NCI-H146 treated with DMSO at 0.1 percent for 48 hours (cell line): ENCODE measurements around the gene GLP1R.

Experiments
- DNase-seq: peaks from one replicate; lab custom pipeline; 2025; ENCODE audit not compliant: unreplicated experiment; lab: John Stamatoyannopoulos, UW

GLP1R gene

DNA sequence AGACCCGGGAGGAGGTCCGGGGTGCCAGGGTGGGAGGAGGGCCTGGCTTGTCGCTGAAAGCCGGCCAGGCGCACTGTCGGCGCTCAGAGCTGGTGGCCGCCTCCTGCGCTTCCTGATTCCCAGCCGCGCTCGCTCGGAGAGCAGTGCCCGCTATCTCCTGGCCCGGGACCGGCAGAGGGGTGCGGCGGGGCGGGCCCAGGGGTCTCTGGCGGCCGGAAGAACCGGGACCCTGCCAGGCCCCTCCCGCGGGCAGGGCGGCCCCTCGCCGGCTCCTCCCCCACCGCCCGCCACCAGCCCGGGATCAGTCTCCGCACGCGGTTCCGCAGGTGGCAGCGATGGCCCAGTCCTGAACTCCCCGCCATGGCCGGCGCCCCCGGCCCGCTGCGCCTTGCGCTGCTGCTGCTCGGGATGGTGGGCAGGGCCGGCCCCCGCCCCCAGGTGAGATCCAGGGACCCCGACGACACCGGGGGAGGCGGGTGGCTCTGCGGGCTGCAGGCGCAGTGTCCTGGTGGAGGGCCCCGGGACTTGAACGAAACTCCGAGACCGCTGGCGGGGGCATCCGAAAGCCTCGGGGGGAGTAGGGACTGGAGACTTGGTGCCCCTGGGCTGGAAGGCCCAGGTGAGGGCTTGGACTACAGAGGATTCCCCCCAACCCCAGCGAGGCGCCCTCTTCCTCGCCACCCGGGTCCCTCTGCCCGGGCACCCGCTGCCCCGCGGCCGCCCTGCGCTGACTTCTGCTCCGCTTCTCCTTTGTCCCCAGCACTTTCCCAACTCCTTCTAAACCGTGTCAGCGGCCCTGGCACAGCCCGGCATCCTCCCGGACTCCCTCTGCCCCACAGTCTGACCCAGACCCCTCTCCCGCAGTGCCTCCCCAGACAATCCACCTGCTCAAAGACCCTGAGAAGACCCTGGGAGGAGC lies at the start of gene GLP1R:
Gene GLP1R (plus strand): TSS at position 301 of the 919 bp plus-strand sequence. CDS start 60 bp downstream, at position 361.
- DNase-seq: no peak

- DNase-seq: no peak
Observed at GRCh38 chr6:39003072-39003471, 45.5 kb upstream of the GLP1R start.

DNA sequence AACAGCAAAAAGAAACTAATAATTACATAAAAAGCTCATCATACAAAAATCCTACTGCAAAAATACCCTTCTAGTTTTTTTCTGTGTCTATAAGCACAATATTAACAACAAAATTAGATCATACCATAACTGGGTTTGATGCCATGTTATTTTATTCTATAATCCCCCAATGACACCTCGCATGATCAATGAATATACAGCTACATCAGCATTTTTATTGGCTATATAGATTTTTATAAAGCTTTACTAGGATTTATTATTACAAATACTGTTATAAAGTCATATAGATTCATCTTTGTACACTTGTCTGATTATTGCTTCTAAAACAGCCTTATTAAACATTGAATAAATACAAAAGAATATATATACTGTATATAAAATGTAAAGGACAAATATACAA lies 45.1 kb upstream of the GLP1R start:
- no peak for DNase-seq

- no peak for DNase-seq
Observed at GRCh38 chr6:39004801-39005200, 43.8 kb upstream of the GLP1R start.

DNA sequence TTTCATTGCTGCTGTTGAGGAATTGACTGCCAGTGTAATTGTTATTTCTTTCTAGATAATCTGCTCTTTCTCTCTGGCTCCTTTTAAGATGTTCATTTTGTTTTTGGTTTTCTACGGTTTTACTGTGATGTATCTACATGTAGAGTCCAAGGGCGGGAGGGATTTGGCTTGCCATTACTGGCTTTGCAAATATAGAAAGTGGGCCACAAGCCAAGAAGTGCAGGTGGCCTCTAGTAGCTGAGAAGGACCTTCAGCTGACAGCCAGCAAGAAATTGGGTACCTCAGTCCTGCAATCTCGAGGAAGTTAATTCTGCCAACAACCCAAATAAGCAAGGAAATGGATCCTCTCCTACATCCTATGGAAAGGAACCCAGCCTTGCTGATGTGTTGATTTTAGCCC lies 42.8 kb upstream of the GLP1R start:
- DNase-seq: no peak

DNA sequence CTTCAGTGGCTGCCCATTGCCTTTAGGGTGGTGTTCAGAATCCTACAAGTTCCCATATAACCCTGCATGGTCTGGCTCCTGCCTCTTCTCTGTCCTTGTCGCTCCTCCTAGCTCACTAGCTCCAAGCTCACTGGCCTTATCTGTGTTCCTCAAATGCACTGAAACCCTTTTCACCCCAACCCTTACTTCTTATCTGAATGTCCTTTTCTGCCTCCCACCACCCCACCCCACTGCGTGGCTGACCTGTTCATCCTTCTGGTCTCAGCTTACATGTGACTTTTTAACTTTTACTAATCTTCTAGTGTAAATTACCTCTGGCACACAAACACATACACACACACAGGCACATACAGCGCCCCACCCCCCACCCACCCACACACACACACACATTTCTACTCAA lies 41.0 kb upstream of the GLP1R start:
- no peak for DNase-seq

DNA sequence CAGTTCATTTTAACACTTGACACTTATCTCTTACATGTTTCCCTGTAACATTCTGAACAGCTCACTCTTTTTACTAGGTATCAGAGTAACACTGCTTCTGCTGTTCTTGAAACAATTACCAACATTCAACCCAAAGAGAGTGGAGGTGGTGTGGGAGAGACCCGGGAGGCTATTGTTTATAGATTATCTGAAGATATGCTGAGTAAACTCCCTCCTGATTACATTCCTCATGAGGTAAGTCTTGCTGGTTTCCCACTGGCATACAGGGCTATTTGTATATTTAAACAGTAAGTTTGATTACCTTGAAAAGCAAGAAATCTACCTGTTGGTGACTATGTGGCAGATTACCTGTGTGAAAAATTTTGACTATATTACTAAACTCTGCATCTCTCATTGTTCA lies 39.8 kb upstream of the GLP1R start:
- DNase-seq: no peak

GRCh38 chr6:39009476-39009875 lies 39.1 kb upstream of the GLP1R start:
- DNase-seq: no peak

DNA sequence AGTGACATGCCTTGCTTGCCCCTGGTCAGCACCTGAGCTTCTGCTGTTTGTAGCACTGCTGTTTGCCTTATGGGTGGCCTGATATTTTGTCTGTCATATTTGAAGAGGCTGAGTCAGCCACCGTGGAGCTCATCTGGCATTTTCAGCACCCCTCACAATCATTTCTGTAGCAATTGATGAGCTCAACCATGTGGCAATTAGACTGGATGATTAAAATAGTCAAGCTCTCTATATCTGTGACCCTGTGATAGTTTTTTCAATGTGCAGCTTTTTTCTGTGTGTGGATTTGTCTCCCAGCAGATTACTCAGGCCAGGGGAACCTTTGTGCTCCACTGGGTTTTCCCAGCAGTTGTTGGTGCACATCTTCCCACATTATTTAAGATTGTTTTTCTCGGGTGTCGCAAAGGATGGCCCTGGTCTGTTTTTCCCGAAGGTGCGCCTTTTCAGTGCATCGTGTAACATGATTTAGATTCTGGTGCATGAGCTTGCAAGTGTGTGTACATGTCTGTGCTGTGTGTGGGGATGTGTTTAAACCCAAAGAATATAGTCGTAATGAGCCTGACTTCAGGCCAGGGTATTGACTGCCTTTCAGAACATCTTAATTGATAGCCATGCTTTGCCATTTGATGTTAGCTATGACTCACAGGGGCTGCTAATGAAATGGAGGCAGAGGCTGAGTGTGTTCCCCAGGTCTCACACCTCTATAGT lies 31.6 kb upstream of the GLP1R start:
- no peak for DNase-seq

GRCh38 chr6:39017547-39017880 lies 31.1 kb upstream of the GLP1R start:
- no peak for DNase-seq

DNA sequence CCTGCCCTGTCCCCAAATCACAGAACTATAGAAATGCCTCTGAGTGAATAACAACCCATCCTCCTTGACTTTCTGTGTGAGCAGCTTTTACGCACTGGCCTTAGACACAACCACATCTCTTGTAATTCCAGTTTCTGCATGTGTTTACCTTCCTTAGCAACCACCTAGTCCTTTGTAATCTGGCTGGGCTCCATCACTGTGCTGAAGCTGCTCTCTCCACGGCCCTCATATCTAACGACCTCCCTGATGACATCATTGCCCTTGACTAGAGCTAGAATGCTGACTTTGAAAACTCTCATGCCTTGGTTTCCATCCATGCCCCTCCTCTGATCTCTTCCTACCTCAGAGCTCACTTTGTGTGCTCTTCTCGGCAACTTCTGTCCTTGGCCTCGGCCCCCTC lies 30.5 kb upstream of the GLP1R start:
- no peak for DNase-seq

DNA sequence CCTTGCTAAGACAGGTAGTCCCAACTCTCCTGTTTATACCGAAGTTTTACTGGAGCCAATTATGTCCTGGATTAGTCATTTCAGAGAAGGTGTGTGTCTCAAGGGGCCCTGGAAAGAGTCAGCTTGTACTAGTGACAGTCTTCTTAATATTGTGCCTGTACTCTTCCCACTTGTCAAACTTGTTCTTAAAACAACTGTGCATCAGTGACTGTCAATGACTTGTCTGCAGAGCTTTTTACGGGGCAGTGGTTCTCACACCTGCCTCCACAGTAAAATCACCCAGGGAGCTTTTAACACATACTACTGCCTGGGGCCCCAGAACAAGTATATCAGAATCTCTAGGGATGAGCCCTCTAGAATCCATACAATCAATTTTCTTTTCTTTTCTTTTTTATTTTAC lies 28.4 kb upstream of the GLP1R start:
- no peak for DNase-seq

GRCh38 chr6:39021041-39021440 lies 27.5 kb upstream of the GLP1R start:
- DNase-seq: no peak

DNA sequence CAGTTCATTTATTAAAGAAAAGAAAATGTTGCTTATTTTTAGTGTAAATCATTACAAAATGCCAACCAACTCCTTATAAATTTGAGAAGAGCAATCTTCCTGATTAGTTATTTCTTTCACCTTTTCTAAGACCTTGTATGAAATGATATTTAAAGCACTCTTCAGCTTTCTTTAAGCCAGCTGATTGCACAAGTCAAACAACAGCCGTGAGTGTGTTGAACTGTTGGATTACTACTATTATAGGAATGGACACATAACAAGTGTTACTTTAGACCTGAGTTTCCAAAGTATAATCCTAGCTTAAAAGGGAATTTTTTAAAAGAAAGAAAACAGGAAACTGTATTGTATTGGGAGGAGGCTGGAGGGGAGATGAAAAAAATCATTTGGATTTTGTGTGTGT lies 26.8 kb upstream of the GLP1R start:
- DNase-seq: no peak

- no peak for DNase-seq
Observed at GRCh38 chr6:39026175-39026574, 22.4 kb upstream of the GLP1R start.

DNA sequence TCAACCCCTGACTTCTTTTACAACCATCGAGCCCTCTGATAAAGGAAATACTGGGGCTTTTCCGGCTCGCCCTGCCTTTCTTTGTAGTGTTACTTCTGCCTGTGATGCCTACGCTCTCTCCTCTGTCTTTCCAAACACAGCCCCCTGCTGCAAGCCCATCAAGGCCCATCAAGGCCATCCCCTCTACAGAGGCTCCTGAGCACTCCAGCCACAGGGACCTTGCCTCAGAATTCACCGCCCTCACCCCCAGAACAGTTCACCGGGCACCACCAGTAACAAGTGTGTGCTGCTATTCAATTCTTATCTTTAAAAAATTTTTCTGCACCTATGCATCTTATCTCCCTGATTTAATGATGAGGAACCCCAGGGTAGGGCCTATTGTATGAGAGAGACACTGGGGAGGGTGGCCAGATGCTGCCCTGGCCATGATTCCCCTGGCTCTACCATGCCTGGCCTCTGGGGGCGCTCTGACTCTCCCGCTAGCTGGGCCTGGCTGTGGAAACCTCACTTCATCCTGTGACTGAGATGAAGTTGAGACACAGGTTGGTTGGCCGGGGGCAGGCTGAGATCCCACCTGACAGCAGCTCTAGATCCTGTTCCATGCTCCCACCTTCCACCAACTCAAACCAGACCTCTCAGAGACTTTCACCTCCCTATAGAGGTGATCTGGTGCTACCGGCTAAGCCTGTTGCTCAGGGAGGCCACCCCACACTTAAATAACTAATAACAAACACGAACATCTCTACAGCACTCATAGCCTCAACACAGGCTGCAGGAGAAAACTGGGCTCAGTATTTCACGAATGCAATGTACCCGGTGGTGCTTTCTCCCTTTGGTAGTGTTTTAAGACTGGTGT lies 19.2 kb upstream of the GLP1R start:
- DNase-seq: no peak

GRCh38 chr6:39035681-39036080 lies 12.9 kb upstream of the GLP1R start:
- no peak for DNase-seq

- no peak for DNase-seq
Observed at GRCh38 chr6:39037082-39037508, 11.5 kb upstream of the GLP1R start.

DNA sequence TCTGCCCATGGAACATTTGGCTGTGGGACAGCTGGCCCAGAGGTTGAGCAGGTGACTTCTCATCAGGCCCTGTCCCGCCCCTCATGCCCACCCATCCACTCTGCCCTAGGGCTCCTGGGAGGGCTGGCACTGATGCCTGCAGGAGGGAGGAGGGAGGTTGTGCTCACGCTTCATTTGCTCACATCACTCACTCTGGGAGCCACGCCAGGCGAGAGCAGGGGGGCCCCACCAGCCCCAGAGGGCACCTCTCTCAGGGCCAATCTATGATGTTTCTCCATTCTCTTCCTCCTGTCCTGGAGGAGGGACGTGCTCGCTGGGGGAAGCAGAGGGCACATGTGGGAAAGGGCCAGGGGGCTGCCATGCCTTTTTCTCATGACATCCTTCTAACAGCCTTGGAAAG lies 10.9 kb upstream of the GLP1R start:
- DNase-seq: no peak

DNA sequence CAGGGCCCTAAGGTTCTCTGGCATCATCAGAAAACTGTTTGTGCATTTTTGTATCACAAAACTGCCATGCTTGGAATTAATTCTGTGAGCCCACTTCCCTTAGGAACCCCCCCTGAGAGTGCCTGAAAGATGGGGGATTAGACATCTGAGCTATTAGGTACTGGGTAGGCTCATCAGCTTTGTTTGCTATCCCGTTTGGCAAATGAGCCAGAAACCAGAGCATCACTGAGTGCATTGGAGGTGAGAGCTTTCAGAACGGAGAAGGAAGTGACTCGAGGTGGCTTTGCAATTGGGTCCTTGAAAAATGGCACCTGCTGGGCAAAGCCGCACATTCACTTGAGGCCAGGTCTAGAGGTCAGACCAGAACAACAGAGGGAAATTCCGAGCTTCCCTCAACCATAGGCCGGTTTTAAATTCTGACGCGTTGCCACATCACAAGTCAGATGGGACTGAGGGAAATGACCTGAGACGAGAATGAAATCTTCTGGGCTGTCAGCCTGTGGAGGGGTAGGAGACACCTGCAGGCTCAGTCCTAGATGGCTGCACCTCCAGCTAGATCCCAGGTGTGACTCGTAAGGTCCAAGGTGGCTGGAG lies 8.4 kb upstream of the GLP1R start:
- DNase-seq: no peak

- DNase-seq: no peak
Observed at GRCh38 chr6:39041072-39041471, 7.5 kb upstream of the GLP1R start.
